ENCODE data around the gene SUPT3H. TPM values are rescaled to one million over a fixed set of nuclear protein-coding genes. Genes with fewer than 3 reads are reported as not detected.

The SUPT3H gene
- 6.9 and 9.7 TPM in 2 replicates for total RNA-seq

DNA sequence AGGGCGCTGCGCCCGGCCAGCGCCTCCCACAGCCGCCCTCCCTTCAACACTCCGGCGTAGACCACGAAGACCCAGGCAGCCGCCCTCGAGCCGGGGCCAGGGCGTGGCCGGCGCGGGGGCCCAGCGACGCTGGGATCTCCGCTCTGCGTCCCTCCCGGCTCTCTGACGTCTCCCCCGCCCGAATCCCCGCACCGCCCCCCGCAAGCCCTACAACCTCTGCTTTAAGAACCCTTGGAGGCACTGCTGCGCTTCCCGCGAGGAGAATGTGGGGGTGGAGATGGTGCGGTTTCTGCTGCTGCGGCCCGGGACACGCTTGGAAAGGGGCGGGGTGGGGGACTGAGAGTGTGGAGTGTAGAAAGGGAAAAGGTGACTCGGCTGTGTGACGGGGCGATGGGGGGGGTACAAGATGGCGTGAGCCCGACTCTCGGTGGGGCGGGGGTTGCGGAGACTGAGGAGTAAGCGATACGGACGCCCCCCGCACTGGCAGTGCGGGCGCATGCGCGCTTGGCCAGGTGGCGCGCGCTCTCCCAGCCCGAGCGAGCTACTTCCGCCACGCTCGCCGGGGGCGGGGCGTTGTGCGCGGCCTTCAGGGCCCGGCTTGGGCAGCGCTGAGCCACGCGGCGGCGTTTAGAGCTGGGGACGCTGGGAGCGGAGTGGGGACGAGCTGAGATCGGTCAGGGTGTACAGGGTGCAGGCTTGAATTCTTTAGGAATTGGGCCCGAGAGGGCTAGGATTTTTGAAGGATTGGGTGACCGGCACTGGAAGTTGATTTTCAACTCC, at the start of gene SUPT3H:
SUPT3H (minus strand) TSS at position 381 of the 780 bp plus-strand sequence.

DNA sequence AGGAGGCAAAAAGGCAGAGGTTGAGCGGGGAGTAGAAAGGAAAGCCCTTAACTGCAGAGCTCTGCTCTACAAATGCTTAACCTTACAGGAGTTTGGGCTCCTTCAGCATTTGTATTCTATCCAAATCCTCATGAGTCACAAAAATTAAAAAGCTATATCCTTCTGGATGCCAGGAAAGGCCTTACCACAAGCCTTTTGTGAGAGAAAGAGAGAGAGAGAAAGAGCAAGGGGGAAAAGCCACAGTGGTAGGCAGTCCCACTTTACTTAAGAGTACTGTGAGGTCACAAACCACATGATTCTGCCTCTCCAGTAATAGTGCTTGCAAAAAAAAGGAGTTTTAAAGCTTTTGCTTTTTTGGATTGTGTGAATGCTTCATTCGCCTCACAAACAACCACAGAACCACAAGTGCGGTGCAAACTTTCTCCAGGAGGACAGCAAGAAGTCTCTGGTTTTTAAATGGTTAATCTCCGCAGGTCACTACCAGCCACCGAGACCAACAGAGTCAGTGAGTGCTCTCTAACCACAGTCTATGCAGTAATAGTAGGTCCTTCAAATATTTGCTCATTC, 49.7 kb downstream of the SUPT3H start, which contains the start of gene RUNX2:
RUNX2 (plus strand) TSS at position 375 of the 567 bp plus-strand sequence. CDS start 397 bp downstream, outside the sequence.

Other genes starting within 250 kb of the SUPT3H start
- gene RUNX2, start 49.6 kb downstream of the SUPT3H start, total RNA-seq = 0.52 and 1.3 TPM in 2 replicates

Data from bronchial smooth muscle cell (primary cell).